Measurements from ENCODE around the gene CLSTN2.

The CLSTN2 gene

GRCh38 chr3:140555666-140556065 is 620.7 kb downstream of the CLSTN2 start:
- Histone ChIP-seq H3K36me3 (replicated peaks in 1 of 2; ENCODE audit: control insufficient read depth in 2 of 2, insufficient read depth in 2 of 2, low read length in 2 of 2) (no peaks in the 10 kb centered on the region), H4K8ac (ENCODE audit: low read depth, low read length) (no peak overlapping the region), H3K4me2 (ENCODE audit: insufficient read depth, low read length, poor library complexity, severe bottlenecking) (no peak overlapping the region), H2BK15ac (ENCODE audit: low read length) (no peak overlapping the region), H3K79me1 (ENCODE audit: low read depth, low read length) (no peaks in the 10 kb centered on the region), H2BK120ac (ENCODE audit: low read depth, low read length) (no peak overlapping the region), H2AK5ac (ENCODE audit: low read depth, low read length) (no peak overlapping the region), H3K9ac (ENCODE audit: low read depth, low read length, poor library complexity) (no peak overlapping the region), H3K23ac (ENCODE audit: low read depth, low read length, poor library complexity) (no peak overlapping the region), H2AFZ (ENCODE audit: low read length) (no peak overlapping the region), H3K14ac (ENCODE audit: low read length) (no peak overlapping the region), H2BK12ac (ENCODE audit: low read length) (no peak overlapping the region), H3K27me3 (ENCODE audit: control insufficient read depth in 3 of 3, insufficient read depth in 3 of 3, low read depth in 1 of 3, low read length in 3 of 3) (no peaks in the 10 kb centered on the region), H3K18ac (ENCODE audit: low read length) (no peak overlapping the region), H3K9me3 (replicated peaks in 1 of 2; ENCODE audit: control insufficient read depth in 2 of 2, insufficient read depth in 1 of 2, low read depth in 1 of 2, low read length in 2 of 2) (no peaks in the 10 kb centered on the region), H2BK5ac (ENCODE audit: low read length) (no peak overlapping the region), H3K4me3 (ENCODE audit: low read length in 2 of 2) (no peak overlapping the region), H3K4me1 (ENCODE audit: control insufficient read depth in 2 of 2, insufficient read depth in 1 of 2, low read depth in 1 of 2, low read length in 2 of 2) (no peaks in the 10 kb centered on the region), H3K27ac (replicated peaks; ENCODE audit: low read length) (no peak overlapping the region), H4K91ac (ENCODE audit: low read depth, low read length, poor library complexity) (no peak overlapping the region), H3K4ac (ENCODE audit: low read length) (no peak overlapping the region)
- WGBS, 2 donors (ENCODE audit: extremely low coverage in 2 of 2, insufficient read length in 2 of 2, insufficient replicate concordance in 1 of 2): no CpG with 5 or more reads among the region's 3 CpGs
- DNase-seq (ENCODE audit: low spot score): no peak

DNA sequence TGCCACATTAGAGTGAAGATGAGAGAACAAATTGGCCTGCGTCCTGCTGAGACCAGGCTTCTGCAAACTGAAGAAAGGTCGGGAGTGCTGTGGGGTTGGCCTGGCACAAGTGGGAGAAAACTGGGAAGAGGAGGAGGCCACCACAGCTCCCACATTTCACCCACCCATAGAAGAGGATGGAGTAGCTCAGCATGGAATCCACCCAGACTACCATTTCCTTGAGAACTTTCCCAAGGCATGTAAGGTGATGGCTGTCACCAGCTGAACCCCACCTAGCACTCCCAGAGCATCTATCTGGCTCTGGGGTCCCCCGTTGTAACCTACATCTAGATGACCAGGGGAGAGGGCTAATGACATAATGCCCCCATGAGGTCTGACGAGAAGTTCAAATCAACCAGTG is 622.5 kb downstream of the CLSTN2 start:
- no CpG with 5 or more reads among the region's 4 CpGs for WGBS, 2 donors (ENCODE audit: extremely low coverage in 2 of 2, insufficient read length in 2 of 2, insufficient replicate concordance in 1 of 2)
- H4K91ac ChIP-seq (ENCODE audit: low read depth, low read length, poor library complexity): no peak overlapping the region

GRCh38 chr3:140559546-140559945 is 624.6 kb downstream of the CLSTN2 start:
- H4K8ac ChIP-seq (ENCODE audit: low read depth, low read length): no peak overlapping the region
- H3K36me3 ChIP-seq (replicated peaks in 1 of 2; ENCODE audit: control insufficient read depth in 2 of 2, insufficient read depth in 2 of 2, low read length in 2 of 2): no peaks in the 10 kb centered on the region
- no peak for DNase-seq (ENCODE audit: low spot score)
- no peaks in the 10 kb centered on the region for H3K4me1 ChIP-seq (ENCODE audit: control insufficient read depth in 2 of 2, insufficient read depth in 1 of 2, low read depth in 1 of 2, low read length in 2 of 2)
- no peak overlapping the region for H3K4me3 ChIP-seq (ENCODE audit: low read length in 2 of 2)
- H3K27ac ChIP-seq (replicated peaks; ENCODE audit: low read length): no peak overlapping the region
- H2BK120ac ChIP-seq (ENCODE audit: low read depth, low read length): no peak overlapping the region
- H2AFZ ChIP-seq (ENCODE audit: low read length): no peak overlapping the region
- no peak overlapping the region for H3K4me2 ChIP-seq (ENCODE audit: insufficient read depth, low read length, poor library complexity, severe bottlenecking)
- no peak overlapping the region for H3K9ac ChIP-seq (ENCODE audit: low read depth, low read length, poor library complexity)
- H3K4ac ChIP-seq (ENCODE audit: low read length): no peak overlapping the region
- H2AK5ac ChIP-seq (ENCODE audit: low read depth, low read length): no peak overlapping the region
- no peaks in the 10 kb centered on the region for H3K27me3 ChIP-seq (ENCODE audit: control insufficient read depth in 3 of 3, insufficient read depth in 3 of 3, low read depth in 1 of 3, low read length in 3 of 3)
- no peak overlapping the region for H2BK5ac ChIP-seq (ENCODE audit: low read length)
- no peak overlapping the region for H3K14ac ChIP-seq (ENCODE audit: low read length)
- no peak overlapping the region for H3K23ac ChIP-seq (ENCODE audit: low read depth, low read length, poor library complexity)
- no peak overlapping the region for H2BK15ac ChIP-seq (ENCODE audit: low read length)
- no peaks in the 10 kb centered on the region for H3K79me1 ChIP-seq (ENCODE audit: low read depth, low read length)
- H4K91ac ChIP-seq (ENCODE audit: low read depth, low read length, poor library complexity): no peak overlapping the region
- no peak overlapping the region for H2BK12ac ChIP-seq (ENCODE audit: low read length)
- no CpG with 5 or more reads among the region's 4 CpGs for WGBS, 2 donors (ENCODE audit: extremely low coverage in 2 of 2, insufficient read length in 2 of 2, insufficient replicate concordance in 1 of 2)
- H3K9me3 ChIP-seq (replicated peaks in 1 of 2; ENCODE audit: control insufficient read depth in 2 of 2, insufficient read depth in 1 of 2, low read depth in 1 of 2, low read length in 2 of 2): no peaks in the 10 kb centered on the region
- H3K18ac ChIP-seq (ENCODE audit: low read length): no peak overlapping the region

More for the DNA sequence above, 622.5 kb downstream of the CLSTN2 start:
- Histone ChIP-seq H3K14ac (ENCODE audit: low read length) (no peak overlapping the region), H3K23ac (ENCODE audit: low read depth, low read length, poor library complexity) (no peak overlapping the region), H3K36me3 (replicated peaks in 1 of 2; ENCODE audit: control insufficient read depth in 2 of 2, insufficient read depth in 2 of 2, low read length in 2 of 2) (no peaks in the 10 kb centered on the region), H2AFZ (ENCODE audit: low read length) (no peak overlapping the region), H2BK120ac (ENCODE audit: low read depth, low read length) (no peak overlapping the region), H3K4me1 (ENCODE audit: control insufficient read depth in 2 of 2, insufficient read depth in 1 of 2, low read depth in 1 of 2, low read length in 2 of 2) (no peaks in the 10 kb centered on the region), H3K79me1 (ENCODE audit: low read depth, low read length) (no peaks in the 10 kb centered on the region), H3K4ac (ENCODE audit: low read length) (no peak overlapping the region), H2AK5ac (ENCODE audit: low read depth, low read length) (no peak overlapping the region), H2BK5ac (ENCODE audit: low read length) (no peak overlapping the region), H4K8ac (ENCODE audit: low read depth, low read length) (no peak overlapping the region), H3K27ac (replicated peaks; ENCODE audit: low read length) (no peak overlapping the region), H3K18ac (ENCODE audit: low read length) (no peak overlapping the region), H3K9ac (ENCODE audit: low read depth, low read length, poor library complexity) (no peak overlapping the region), H3K4me3 (ENCODE audit: low read length in 2 of 2) (no peak overlapping the region), H2BK15ac (ENCODE audit: low read length) (no peak overlapping the region), H3K9me3 (replicated peaks in 1 of 2; ENCODE audit: control insufficient read depth in 2 of 2, insufficient read depth in 1 of 2, low read depth in 1 of 2, low read length in 2 of 2) (no peaks in the 10 kb centered on the region), H3K27me3 (ENCODE audit: control insufficient read depth in 3 of 3, insufficient read depth in 3 of 3, low read depth in 1 of 3, low read length in 3 of 3) (no peaks in the 10 kb centered on the region), H3K4me2 (ENCODE audit: insufficient read depth, low read length, poor library complexity, severe bottlenecking) (no peak overlapping the region), H2BK12ac (ENCODE audit: low read length) (no peak overlapping the region)
- DNase-seq (ENCODE audit: low spot score): no peak

DNA sequence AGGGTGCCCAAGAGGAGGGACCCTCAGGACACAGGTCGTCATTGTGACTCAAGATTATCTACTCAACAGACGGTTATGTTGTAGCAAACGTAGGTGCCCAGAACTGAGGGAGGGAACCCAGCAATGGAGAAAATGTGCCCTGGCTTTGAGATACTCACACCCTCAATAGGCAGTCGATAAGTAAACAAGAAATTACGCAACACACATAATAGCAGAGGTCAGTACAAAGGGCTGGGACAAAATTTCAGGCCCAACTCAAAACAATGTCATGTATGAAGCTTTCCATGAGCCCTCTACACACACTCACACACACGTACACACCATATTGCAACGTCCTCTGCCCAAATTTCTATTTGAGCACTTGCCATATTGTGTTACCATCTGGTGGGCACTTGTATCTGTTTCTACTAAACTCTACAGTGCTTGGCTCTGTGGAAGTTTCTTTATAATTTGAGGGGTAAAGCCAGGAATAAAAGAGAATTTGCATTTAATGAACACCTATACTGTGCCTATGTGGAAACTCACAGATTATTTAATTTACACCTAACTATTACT is 628.3 kb downstream of the CLSTN2 start:
- H3K18ac ChIP-seq (ENCODE audit: low read length): no peak overlapping the region
- no peaks in the 10 kb centered on the region for H3K4me1 ChIP-seq (ENCODE audit: control insufficient read depth in 2 of 2, insufficient read depth in 1 of 2, low read depth in 1 of 2, low read length in 2 of 2)
- H2BK120ac ChIP-seq (ENCODE audit: low read depth, low read length): no peak overlapping the region
- no peak overlapping the region for H3K4me2 ChIP-seq (ENCODE audit: insufficient read depth, low read length, poor library complexity, severe bottlenecking)
- no peak for DNase-seq (ENCODE audit: low spot score)
- no peak overlapping the region for H3K4ac ChIP-seq (ENCODE audit: low read length)
- H2BK5ac ChIP-seq (ENCODE audit: low read length): no peak overlapping the region
- H3K9ac ChIP-seq (ENCODE audit: low read depth, low read length, poor library complexity): no peak overlapping the region
- no peak overlapping the region for H4K8ac ChIP-seq (ENCODE audit: low read depth, low read length)
- H3K27ac ChIP-seq (replicated peaks; ENCODE audit: low read length): no peak overlapping the region
- H2BK15ac ChIP-seq (ENCODE audit: low read length): no peak overlapping the region
- H3K9me3 ChIP-seq (replicated peaks in 1 of 2; ENCODE audit: control insufficient read depth in 2 of 2, insufficient read depth in 1 of 2, low read depth in 1 of 2, low read length in 2 of 2): no peaks in the 10 kb centered on the region
- H3K36me3 ChIP-seq (replicated peaks in 1 of 2; ENCODE audit: control insufficient read depth in 2 of 2, insufficient read depth in 2 of 2, low read length in 2 of 2): no peaks in the 10 kb centered on the region
- no peak overlapping the region for H2AK5ac ChIP-seq (ENCODE audit: low read depth, low read length)
- no peak overlapping the region for H3K14ac ChIP-seq (ENCODE audit: low read length)
- no peaks in the 10 kb centered on the region for H3K79me1 ChIP-seq (ENCODE audit: low read depth, low read length)
- WGBS, 2 donors (ENCODE audit: extremely low coverage in 2 of 2, insufficient read length in 2 of 2, insufficient replicate concordance in 1 of 2): no CpG with 5 or more reads among the region's 7 CpGs
- no peak overlapping the region for H2BK12ac ChIP-seq (ENCODE audit: low read length)
- no peak overlapping the region for H3K23ac ChIP-seq (ENCODE audit: low read depth, low read length, poor library complexity)
- no peak overlapping the region for H3K4me3 ChIP-seq (ENCODE audit: low read length in 2 of 2)
- no peak overlapping the region for H2AFZ ChIP-seq (ENCODE audit: low read length)
- no peak overlapping the region for H4K91ac ChIP-seq (ENCODE audit: low read depth, low read length, poor library complexity)
- H3K27me3 ChIP-seq (ENCODE audit: control insufficient read depth in 3 of 3, insufficient read depth in 3 of 3, low read depth in 1 of 3, low read length in 3 of 3): no peaks in the 10 kb centered on the region

Measured in neuronal stem cell (in vitro differentiated cells).